Measurements from ENCODE around the gene CHI3L1.

- TF ChIP-seq EZH2 (IDR thresholded peaks at IDR 0.05; ENCODE audit: borderline replicate concordance) (no peak), EZH2phosphoT487 (IDR thresholded peaks at IDR 0.05; ENCODE audit: low read depth, severe bottlenecking, unreplicated experiment) (no peak)
- TF ChIP-seq, protein P1, sequence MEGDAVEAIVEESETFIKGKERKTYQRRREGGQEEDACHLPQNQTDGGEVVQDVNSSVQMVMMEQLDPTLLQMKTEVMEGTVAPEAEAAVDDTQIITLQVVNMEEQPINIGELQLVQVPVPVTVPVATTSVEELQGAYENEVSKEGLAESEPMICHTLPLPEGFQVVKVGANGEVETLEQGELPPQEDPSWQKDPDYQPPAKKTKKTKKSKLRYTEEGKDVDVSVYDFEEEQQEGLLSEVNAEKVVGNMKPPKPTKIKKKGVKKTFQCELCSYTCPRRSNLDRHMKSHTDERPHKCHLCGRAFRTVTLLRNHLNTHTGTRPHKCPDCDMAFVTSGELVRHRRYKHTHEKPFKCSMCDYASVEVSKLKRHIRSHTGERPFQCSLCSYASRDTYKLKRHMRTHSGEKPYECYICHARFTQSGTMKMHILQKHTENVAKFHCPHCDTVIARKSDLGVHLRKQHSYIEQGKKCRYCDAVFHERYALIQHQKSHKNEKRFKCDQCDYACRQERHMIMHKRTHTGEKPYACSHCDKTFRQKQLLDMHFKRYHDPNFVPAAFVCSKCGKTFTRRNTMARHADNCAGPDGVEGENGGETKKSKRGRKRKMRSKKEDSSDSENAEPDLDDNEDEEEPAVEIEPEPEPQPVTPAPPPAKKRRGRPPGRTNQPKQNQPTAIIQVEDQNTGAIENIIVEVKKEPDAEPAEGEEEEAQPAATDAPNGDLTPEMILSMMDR (IDR thresholded peaks at IDR 0.05; ENCODE audit: poor library complexity): no peak
These were observed 48.4 kb downstream of the CHI3L1 start for GRCh38 chr1:203138066-203138465.
